ENCODE results near the gene ASZ1.
"Not testable (repeated sequence)": the region's sequence is repeated elsewhere in the genome, so short reads cannot be mapped to it uniquely, and the experiment has no call there.

The ASZ1 gene

GRCh38 chr7:117427258-117427701 is at the start of gene ASZ1:
Gene ASZ1, minus strand, starts transcription at chr7:117427493. Its CDS starts 33 bp downstream, at chr7:117427460.
- no peak for TF ChIP-seq CTCF (IDR thresholded peaks at IDR 0.05; ENCODE audit: insufficient read depth, low read length, poor library complexity, severe bottlenecking)
- Histone ChIP-seq H3K27me3 (replicated peaks; ENCODE audit: control insufficient read depth, insufficient read depth, low read length) (no peaks in the 10 kb centered on the region), H3K4me3 (replicated peaks; ENCODE audit: low read depth, low read length) (no peak within 1 kb of the TSS), H3K36me3 (ENCODE audit: control insufficient read depth, insufficient read depth, low read length) (no peaks in the 10 kb centered on the region)
- DNase-seq (ENCODE audit: extremely low read depth, insufficient read length) = no peak

GRCh38 chr7:117476557-117477215 is 49.4 kb upstream of the ASZ1 start:
- DNase-seq (ENCODE audit: extremely low read depth, insufficient read length) = no peak
- no peak overlapping the region for H3K4me3 ChIP-seq (replicated peaks; ENCODE audit: low read depth, low read length)
- no peak for TF ChIP-seq CTCF (IDR thresholded peaks at IDR 0.05; ENCODE audit: insufficient read depth, low read length, poor library complexity, severe bottlenecking)

GRCh38 chr7:117472335-117472734 is 45.0 kb upstream of the ASZ1 start:
- Histone ChIP-seq H3K27me3 (replicated peaks; ENCODE audit: control insufficient read depth, insufficient read depth, low read length) (no peaks in the 10 kb centered on the region; the same call in 1 of the 2 replicates), H3K36me3 (ENCODE audit: control insufficient read depth, insufficient read depth, low read length) (no peaks in the 10 kb centered on the region), H3K4me3 (replicated peaks; ENCODE audit: low read depth, low read length) (no peak overlapping the region)
- TF ChIP-seq CTCF (IDR thresholded peaks at IDR 0.05; ENCODE audit: insufficient read depth, low read length, poor library complexity, severe bottlenecking) = no peak
- DNase-seq (ENCODE audit: extremely low read depth, insufficient read length) = no peak

More at GRCh38 chr7:117476557-117477215, 49.4 kb upstream of the ASZ1 start:
- Histone ChIP-seq H3K36me3 (ENCODE audit: control insufficient read depth, insufficient read depth, low read length) (no peaks in the 10 kb centered on the region), H3K27me3 (replicated peaks; ENCODE audit: control insufficient read depth, insufficient read depth, low read length) (no peaks in the 10 kb centered on the region; the same call in none of the 2 replicates)

- TF ChIP-seq CTCF (IDR thresholded peaks at IDR 0.05; ENCODE audit: insufficient read depth, low read length, poor library complexity, severe bottlenecking) = no peak
- peak; percentile 11 for DNase-seq (ENCODE audit: extremely low read depth, insufficient read length)
Observed at GRCh38 chr7:117470777-117471176, 43.5 kb upstream of the ASZ1 start.

GRCh38 chr7:117468174-117468573 is 40.9 kb upstream of the ASZ1 start:
- DNase-seq (ENCODE audit: extremely low read depth, insufficient read length) = no peak
- no peaks in the 10 kb centered on the region for H3K36me3 ChIP-seq (ENCODE audit: control insufficient read depth, insufficient read depth, low read length)
- no peak for TF ChIP-seq CTCF (IDR thresholded peaks at IDR 0.05; ENCODE audit: insufficient read depth, low read length, poor library complexity, severe bottlenecking)
- no peak overlapping the region for H3K4me3 ChIP-seq (replicated peaks; ENCODE audit: low read depth, low read length)
- no peaks in the 10 kb centered on the region for H3K27me3 ChIP-seq (replicated peaks; ENCODE audit: control insufficient read depth, insufficient read depth, low read length)

More at GRCh38 chr7:117470777-117471176, 43.5 kb upstream of the ASZ1 start:
- no peak overlapping the region for H3K4me3 ChIP-seq (replicated peaks; ENCODE audit: low read depth, low read length)
- no peaks in the 10 kb centered on the region for H3K36me3 ChIP-seq (ENCODE audit: control insufficient read depth, insufficient read depth, low read length)
- no peaks in the 10 kb centered on the region; the same call in 1 of the 2 replicates for H3K27me3 ChIP-seq (replicated peaks; ENCODE audit: control insufficient read depth, insufficient read depth, low read length)

GRCh38 chr7:117460815-117461214 is 33.5 kb upstream of the ASZ1 start:
- not testable (repeated sequence) for H3K36me3 ChIP-seq (ENCODE audit: control insufficient read depth, insufficient read depth, low read length); H3K4me3 ChIP-seq (replicated peaks; ENCODE audit: low read depth, low read length); DNase-seq (ENCODE audit: extremely low read depth, insufficient read length); H3K27me3 ChIP-seq (replicated peaks; ENCODE audit: control insufficient read depth, insufficient read depth, low read length)

Measured in GM06990 (cell line).